Liver (tissue), 9 donors: Measurements from ENCODE around the gene PPOX. TPM values are rescaled to one million over a fixed set of nuclear protein-coding genes. Genes with fewer than 3 reads are reported as not detected.

Experiments
- DNase-seq: peaks from one replicate; pipeline ENCODE4 v3.0.0-alpha.2; 2017; ENCODE audit warnings: low spot score
- H3K27ac ChIP-seq, 2 donors: one replicate each; pipeline ENCODE4 v1.7.0; 2013; ENCODE audit warnings: inconsistent platforms in 2 of 2, low read length in 2 of 2, control low read depth in 1 of 2, low read depth in 1 of 2, mild to moderate bottlenecking in 1 of 2
- H3K27me3 ChIP-seq, 4 donors: one replicate each; pipeline versions ENCODE4 v1.6.1 to v1.7.0; 2013; ENCODE audit warnings: low read length in 3 of 4, inconsistent platforms in 1 of 4, mild to moderate bottlenecking in 1 of 4, moderate library complexity in 1 of 4; ENCODE audit not compliant: control insufficient read depth in 4 of 4, insufficient read depth in 4 of 4
- H3K36me3 ChIP-seq, 4 donors: one replicate each; pipeline versions ENCODE4 v1.6.1 to v1.7.0; 2013; ENCODE audit warnings: low read length in 3 of 4, mild to moderate bottlenecking in 3 of 4, low read depth in 1 of 4, moderate library complexity in 1 of 4; ENCODE audit not compliant: control insufficient read depth in 4 of 4, insufficient read depth in 3 of 4
- H3K4me1 ChIP-seq, 4 donors: one replicate each; pipeline versions ENCODE4 v1.6.1 to v1.7.0; 2013; ENCODE audit warnings: low read length in 3 of 4, mild to moderate bottlenecking in 3 of 4, moderate library complexity in 1 of 4; ENCODE audit not compliant: control insufficient read depth in 4 of 4, insufficient read depth in 4 of 4
- H3K4me3 ChIP-seq, 3 donors: one replicate each; pipeline versions ENCODE4 v1.6.1 to v1.7.0; 2013; ENCODE audit warnings: low read length in 3 of 3, control low read depth in 1 of 3, low read depth in 1 of 3, mild to moderate bottlenecking in 1 of 3
- H3K9ac ChIP-seq, 2 donors: one replicate each; pipeline ENCODE4 v1.7.0; 2013; ENCODE audit warnings: low read length in 2 of 2, mild to moderate bottlenecking in 2 of 2, moderate library complexity in 2 of 2, control low read depth in 1 of 2, low read depth in 1 of 2
- H3K9me3 ChIP-seq, 4 donors: one replicate each; pipeline versions ENCODE4 v1.6.1 to v1.7.0; 2013; ENCODE audit warnings: low read length in 3 of 4; ENCODE audit not compliant: control insufficient read depth in 4 of 4
- EGR1 ChIP-seq, 2 donors: IDR thresholded peaks; 2 replicates each; pipeline ENCODE4 v1.6.1; 2016 to 2018; ENCODE audit warnings: antibody characterized with exemption in 2 of 2, low read depth in 2 of 2
- FOXA1 ChIP-seq: IDR thresholded peaks from 2 replicates; pipeline ENCODE4 v1.6.1; 2016; ENCODE audit warnings: antibody characterized with exemption
- FOXA2 ChIP-seq: IDR thresholded peaks from 2 replicates; pipeline ENCODE4 v1.6.1; 2016; ENCODE audit warnings: antibody characterized with exemption
- GABPA ChIP-seq, 2 donors: IDR thresholded peaks in 1 of 2; conservative IDR thresholded peaks in 1 of 2; 2 replicates each; pipeline ENCODE4 v1.6.1; 2016; ENCODE audit warnings: antibody characterized with exemption in 2 of 2, mild to moderate bottlenecking in 1 of 2, moderate library complexity in 1 of 2
- HNF4A ChIP-seq, 2 donors: conservative IDR thresholded peaks; 2 replicates each; pipeline ENCODE4 v1.6.1; 2016; ENCODE audit warnings: antibody characterized with exemption in 2 of 2, mild to moderate bottlenecking in 2 of 2
- HNF4G ChIP-seq: IDR thresholded peaks from 2 replicates; pipeline ENCODE4 v1.6.1; 2016; ENCODE audit warnings: antibody characterized with exemption
- JUND ChIP-seq, 2 donors: IDR thresholded peaks; 2 replicates each; pipeline ENCODE4 v1.6.1; 2016; ENCODE audit warnings: antibody characterized with exemption in 2 of 2
- NR2F2 ChIP-seq: IDR thresholded peaks from 2 replicates; pipeline ENCODE4 v1.6.1; 2016; ENCODE audit warnings: antibody characterized with exemption
- RAD21 ChIP-seq, 2 donors: IDR thresholded peaks; 2 replicates each; pipeline ENCODE4 v1.6.1; 2016; ENCODE audit warnings: antibody characterized with exemption in 2 of 2, mild to moderate bottlenecking in 2 of 2
- RXRA ChIP-seq, 2 donors: IDR thresholded peaks; 2 replicates each; pipeline ENCODE4 v1.6.1; 2017 to 2018; ENCODE audit warnings: antibody characterized with exemption in 2 of 2, mild to moderate bottlenecking in 1 of 2
- TAF1 ChIP-seq: conservative IDR thresholded peaks from 2 replicates; pipeline ENCODE4 v1.6.1; 2016; ENCODE audit warnings: antibody characterized with exemption, mild to moderate bottlenecking
- YY1 ChIP-seq: IDR thresholded peaks from 2 replicates; pipeline ENCODE4 v1.6.1; 2016; ENCODE audit warnings: antibody characterized with exemption, mild to moderate bottlenecking
- WGBS: extraction: QIAGEN DNeasy Blood & Tissue Kit; methylation state at CpG from one replicate; pipeline ENCODE4 v1.1.7; 2013; 5-methylcytosine and 5-hydroxymethylcytosine counted together
- polyA plus RNA-seq, 2 donors: library from polyadenylated mRNA; stranded (reverse) in 1 of 2; unstranded in 1 of 2; fragments of 200-250 nt in 1 of 2; fragments of >200 nt in 1 of 2; fragmentation: Nextera tagmentation in 1 of 2; extraction: Ambion mirVana in 1 of 2; gene quantifications; one replicate each; pipeline versions ENCODE4 v1.2.1 to v1.2.3, GENCODE V29; 2013 to 2015
- total RNA-seq, 2 donors: library from RNA; depleted of rRNA; stranded (reverse); fragments of >200 nt; gene quantifications; one replicate each; pipeline ENCODE4 v1.2.3, GENCODE V29; 2014
- TF ChIP-seq, protein P1 (sequence below): IDR thresholded peaks from 2 replicates; pipeline ENCODE4 v1.6.1; 2016; ENCODE audit warnings: antibody characterized with exemption, mild to moderate bottlenecking
- TF ChIP-seq, protein P2 (sequence below): IDR thresholded peaks from 2 replicates; pipeline ENCODE4 v1.6.1; 2016; ENCODE audit warnings: antibody characterized with exemption
- TF ChIP-seq, protein P3 (sequence below): IDR thresholded peaks from 2 replicates; pipeline ENCODE4 v1.6.1; 2016; ENCODE audit warnings: antibody characterized with exemption
- TF ChIP-seq, protein P4 (sequence below): IDR thresholded peaks from 2 replicates; pipeline ENCODE4 v1.6.1; 2016; ENCODE audit warnings: antibody characterized with exemption
- TF ChIP-seq, protein P5 (sequence below): fragments of 150-350 bp; IDR thresholded peaks from 2 replicates; pipeline ENCODE4 v1.5.1; 2017; ENCODE audit warnings: improper control_type of control experiment, low read depth, low read length; ENCODE audit not compliant: missing input control
- donor health status: healthy.
- donor health status: healthy.
- donor health status: healthy.
- donor health status: healthy.
- donor health status: healthy.

The PPOX gene
- total and polyA plus RNA-seq, 4 donors, result 6.2 to 106 (median 7.9) TPM

DNA sequence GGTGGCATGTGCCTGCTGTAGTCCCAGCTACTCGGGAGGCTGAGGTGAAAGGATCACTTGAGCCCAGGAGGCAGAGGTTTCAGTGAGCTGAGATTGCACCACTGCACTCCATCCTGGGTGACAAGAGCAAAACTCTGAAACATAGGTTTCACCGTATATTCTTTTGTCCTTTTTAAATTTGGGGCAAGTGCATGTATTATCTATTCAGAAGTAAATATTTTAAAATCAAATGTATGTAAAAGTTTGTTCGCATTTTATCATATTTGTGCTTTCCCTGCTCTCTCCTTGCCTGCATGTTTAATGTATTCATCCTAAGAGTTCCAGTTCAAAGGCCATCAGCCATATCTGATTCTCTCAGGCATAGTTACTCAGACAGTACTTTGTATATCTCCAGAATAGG is 20.4 kb upstream of the PPOX start:
- WGBS, result 85% methylated on average over 3 of the region's 3 CpGs
- Histone ChIP-seq H3K4me3 (no peak overlapping the region), H3K27ac (no peak overlapping the region), H3K9ac (no peak overlapping the region), H3K36me3 (no peaks in the 10 kb centered on the region), H3K27me3 (no peaks in the 10 kb centered on the region), H3K4me1 (no peaks in the 10 kb centered on the region), H3K9me3 (no peaks in the 10 kb centered on the region)
- DNase-seq, result no peak
- TF ChIP-seq RAD21 (IDR thresholded peaks at IDR 0.05) (no peak), HNF4G (no peak), RXRA (IDR thresholded peaks at IDR 0.05) (no peak), NR2F2 (no peak), YY1 (no peak), FOXA1 (no peak), FOXA2 (no peak), HNF4A (conservative IDR thresholded peaks at IDR 0.05) (no peak)
- TF ChIP-seq, protein P1, sequence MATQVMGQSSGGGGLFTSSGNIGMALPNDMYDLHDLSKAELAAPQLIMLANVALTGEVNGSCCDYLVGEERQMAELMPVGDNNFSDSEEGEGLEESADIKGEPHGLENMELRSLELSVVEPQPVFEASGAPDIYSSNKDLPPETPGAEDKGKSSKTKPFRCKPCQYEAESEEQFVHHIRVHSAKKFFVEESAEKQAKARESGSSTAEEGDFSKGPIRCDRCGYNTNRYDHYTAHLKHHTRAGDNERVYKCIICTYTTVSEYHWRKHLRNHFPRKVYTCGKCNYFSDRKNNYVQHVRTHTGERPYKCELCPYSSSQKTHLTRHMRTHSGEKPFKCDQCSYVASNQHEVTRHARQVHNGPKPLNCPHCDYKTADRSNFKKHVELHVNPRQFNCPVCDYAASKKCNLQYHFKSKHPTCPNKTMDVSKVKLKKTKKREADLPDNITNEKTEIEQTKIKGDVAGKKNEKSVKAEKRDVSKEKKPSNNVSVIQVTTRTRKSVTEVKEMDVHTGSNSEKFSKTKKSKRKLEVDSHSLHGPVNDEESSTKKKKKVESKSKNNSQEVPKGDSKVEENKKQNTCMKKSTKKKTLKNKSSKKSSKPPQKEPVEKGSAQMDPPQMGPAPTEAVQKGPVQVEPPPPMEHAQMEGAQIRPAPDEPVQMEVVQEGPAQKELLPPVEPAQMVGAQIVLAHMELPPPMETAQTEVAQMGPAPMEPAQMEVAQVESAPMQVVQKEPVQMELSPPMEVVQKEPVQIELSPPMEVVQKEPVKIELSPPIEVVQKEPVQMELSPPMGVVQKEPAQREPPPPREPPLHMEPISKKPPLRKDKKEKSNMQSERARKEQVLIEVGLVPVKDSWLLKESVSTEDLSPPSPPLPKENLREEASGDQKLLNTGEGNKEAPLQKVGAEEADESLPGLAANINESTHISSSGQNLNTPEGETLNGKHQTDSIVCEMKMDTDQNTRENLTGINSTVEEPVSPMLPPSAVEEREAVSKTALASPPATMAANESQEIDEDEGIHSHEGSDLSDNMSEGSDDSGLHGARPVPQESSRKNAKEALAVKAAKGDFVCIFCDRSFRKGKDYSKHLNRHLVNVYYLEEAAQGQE, result no peak
- TF ChIP-seq, protein P2, sequence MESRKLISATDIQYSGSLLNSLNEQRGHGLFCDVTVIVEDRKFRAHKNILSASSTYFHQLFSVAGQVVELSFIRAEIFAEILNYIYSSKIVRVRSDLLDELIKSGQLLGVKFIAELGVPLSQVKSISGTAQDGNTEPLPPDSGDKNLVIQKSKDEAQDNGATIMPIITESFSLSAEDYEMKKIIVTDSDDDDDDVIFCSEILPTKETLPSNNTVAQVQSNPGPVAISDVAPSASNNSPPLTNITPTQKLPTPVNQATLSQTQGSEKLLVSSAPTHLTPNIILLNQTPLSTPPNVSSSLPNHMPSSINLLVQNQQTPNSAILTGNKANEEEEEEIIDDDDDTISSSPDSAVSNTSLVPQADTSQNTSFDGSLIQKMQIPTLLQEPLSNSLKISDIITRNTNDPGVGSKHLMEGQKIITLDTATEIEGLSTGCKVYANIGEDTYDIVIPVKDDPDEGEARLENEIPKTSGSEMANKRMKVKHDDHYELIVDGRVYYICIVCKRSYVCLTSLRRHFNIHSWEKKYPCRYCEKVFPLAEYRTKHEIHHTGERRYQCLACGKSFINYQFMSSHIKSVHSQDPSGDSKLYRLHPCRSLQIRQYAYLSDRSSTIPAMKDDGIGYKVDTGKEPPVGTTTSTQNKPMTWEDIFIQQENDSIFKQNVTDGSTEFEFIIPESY, result no peak
- TF ChIP-seq, protein P3, sequence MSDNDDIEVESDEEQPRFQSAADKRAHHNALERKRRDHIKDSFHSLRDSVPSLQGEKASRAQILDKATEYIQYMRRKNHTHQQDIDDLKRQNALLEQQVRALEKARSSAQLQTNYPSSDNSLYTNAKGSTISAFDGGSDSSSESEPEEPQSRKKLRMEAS, result no peak
- TF ChIP-seq, protein P4, sequence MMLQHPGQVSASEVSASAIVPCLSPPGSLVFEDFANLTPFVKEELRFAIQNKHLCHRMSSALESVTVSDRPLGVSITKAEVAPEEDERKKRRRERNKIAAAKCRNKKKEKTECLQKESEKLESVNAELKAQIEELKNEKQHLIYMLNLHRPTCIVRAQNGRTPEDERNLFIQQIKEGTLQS, result no peak

DNA sequence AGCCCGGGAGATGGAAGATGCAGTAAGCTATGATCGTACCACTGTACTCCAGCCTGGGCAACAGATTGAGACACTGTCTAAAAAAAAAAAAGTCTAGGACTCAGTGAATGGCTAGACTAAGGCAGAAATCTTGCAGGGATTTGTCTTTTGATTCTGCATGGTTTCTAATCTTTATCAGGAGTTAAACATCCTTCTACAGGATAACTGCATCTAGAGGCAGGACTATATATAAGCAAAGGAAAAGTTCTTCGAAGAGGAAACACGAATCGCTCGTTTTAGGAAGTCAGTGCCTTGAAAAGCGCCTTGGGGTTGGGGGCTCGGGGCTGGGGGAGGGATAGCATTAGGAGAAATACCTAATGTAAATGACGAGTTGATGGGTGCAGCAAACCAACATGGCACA is 13.1 kb upstream of the PPOX start:
- H3K36me3 ChIP-seq, result peaks cover 0 to 6% (median 2%) of the 10 kb centered on the region in 4 donors
- H3K4me1 ChIP-seq, result peaks cover 0 to 11% (median 1%) of the 10 kb centered on the region in 4 donors
- TF ChIP-seq RXRA (IDR thresholded peaks at IDR 0.05), result no peak
- no peak for TF ChIP-seq JUND (IDR thresholded peaks at IDR 0.05)
- TF ChIP-seq HNF4A (conservative IDR thresholded peaks at IDR 0.05), result no peak
- TF ChIP-seq, protein P5, sequence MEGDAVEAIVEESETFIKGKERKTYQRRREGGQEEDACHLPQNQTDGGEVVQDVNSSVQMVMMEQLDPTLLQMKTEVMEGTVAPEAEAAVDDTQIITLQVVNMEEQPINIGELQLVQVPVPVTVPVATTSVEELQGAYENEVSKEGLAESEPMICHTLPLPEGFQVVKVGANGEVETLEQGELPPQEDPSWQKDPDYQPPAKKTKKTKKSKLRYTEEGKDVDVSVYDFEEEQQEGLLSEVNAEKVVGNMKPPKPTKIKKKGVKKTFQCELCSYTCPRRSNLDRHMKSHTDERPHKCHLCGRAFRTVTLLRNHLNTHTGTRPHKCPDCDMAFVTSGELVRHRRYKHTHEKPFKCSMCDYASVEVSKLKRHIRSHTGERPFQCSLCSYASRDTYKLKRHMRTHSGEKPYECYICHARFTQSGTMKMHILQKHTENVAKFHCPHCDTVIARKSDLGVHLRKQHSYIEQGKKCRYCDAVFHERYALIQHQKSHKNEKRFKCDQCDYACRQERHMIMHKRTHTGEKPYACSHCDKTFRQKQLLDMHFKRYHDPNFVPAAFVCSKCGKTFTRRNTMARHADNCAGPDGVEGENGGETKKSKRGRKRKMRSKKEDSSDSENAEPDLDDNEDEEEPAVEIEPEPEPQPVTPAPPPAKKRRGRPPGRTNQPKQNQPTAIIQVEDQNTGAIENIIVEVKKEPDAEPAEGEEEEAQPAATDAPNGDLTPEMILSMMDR, result no peak
- TF ChIP-seq, protein P3, result no peak
- no peak for TF ChIP-seq GABPA (IDR thresholded peaks at IDR 0.05 in 1 of 2, conservative IDR thresholded peaks at IDR 0.05 in 1 of 2)
- TF ChIP-seq HNF4G, result no peak
- no peak for TF ChIP-seq RAD21 (IDR thresholded peaks at IDR 0.05)
- no peak for TF ChIP-seq EGR1 (IDR thresholded peaks at IDR 0.05; ENCODE audit: low read depth in 2 of 2)
- no peak for TF ChIP-seq TAF1
- TF ChIP-seq, protein P2, result no peak
- WGBS, result 23% methylated on average over 9 of the region's 9 CpGs
- H3K27ac ChIP-seq, result no peak overlapping the region
- H3K9ac ChIP-seq, result peak overlapping the region in 1 of 2 donors; percentile 99
- no peak for DNase-seq
- no peaks in the 10 kb centered on the region for H3K9me3 ChIP-seq
- peak overlapping the region; percentile 57 to 99 (median 99) for H3K4me3 ChIP-seq
- H3K27me3 ChIP-seq, result no peaks in the 10 kb centered on the region
